OCI-LY7 (cell line): Measurements from ENCODE around the gene ARHGEF25. TPM values are rescaled to one million over a fixed set of nuclear protein-coding genes. Genes with fewer than 3 reads are reported as not detected.

Experiments used
- BruUV-seq: library from RNA; stranded (reverse); fragments of 400-500 nt; replicated peaks from 2 replicates; lab custom pipeline; 2021; lab: Mats Ljungman, UMichigan
- CTCF ChIA-PET: fragments of 300-600 bp; sonication (Branson Sonifier 250); formaldehyde crosslinking; loops from one replicate; lab custom pipeline; 2022; ENCODE audit warnings: antibody characterized with exemption; ENCODE audit not compliant: unreplicated experiment; lab: Charles Lee
- POLR2A ChIA-PET: fragments of 300-600 bp; sonication (Branson Sonifier 250); formaldehyde crosslinking; loops from one replicate; lab custom pipeline; 2022; ENCODE audit warnings: antibody characterized with exemption; lab: Charles Lee
- DNase-seq: peaks from one replicate; pipeline ENCODE4 v3.0.0-alpha.2; 2015; ENCODE audit warnings: low spot score
- H2AFZ ChIP-seq: fragments of 200-600 bp; sonication (generic), shearing (Covaris generic); 2 replicates; pipeline ENCODE4 v1.6.1; 2014; ENCODE audit warnings: mild to moderate bottlenecking, antibody characterized with exemption, low read length, moderate library complexity
- H3K27ac ChIP-seq: fragments of 200-600 bp; sonication (generic); 2 replicates; pipeline ENCODE4 v1.5.1; 2014; ENCODE audit warnings: mixed run types, low read depth, mild to moderate bottlenecking, moderate library complexity, low read length, inconsistent platforms; ENCODE audit not compliant: poor library complexity, severe bottlenecking
- H3K36me3 ChIP-seq: fragments of 200-600 bp; sonication (generic); 2 replicates; pipeline ENCODE4 v1.6.1; 2014; ENCODE audit warnings: mild to moderate bottlenecking, antibody characterized with exemption, low read length, moderate library complexity, mixed read lengths; ENCODE audit not compliant: insufficient read depth
- H3K4me1 ChIP-seq: fragments of 200-600 bp; sonication (generic); 2 replicates; pipeline ENCODE4 v1.5.1; 2014; ENCODE audit warnings: mild to moderate bottlenecking, low read length; ENCODE audit not compliant: insufficient read depth, poor library complexity, severe bottlenecking
- H3K4me2 ChIP-seq: fragments of 200-600 bp; sonication (generic); 2 replicates; pipeline ENCODE4 v1.6.1; 2014; ENCODE audit warnings: mild to moderate bottlenecking, low read length
- H3K4me3 ChIP-seq: fragments of 200-600 bp; sonication (generic); 2 replicates; pipeline ENCODE4 v1.5.1; 2014; ENCODE audit warnings: mild to moderate bottlenecking, low read depth, low read length; ENCODE audit not compliant: poor library complexity, severe bottlenecking
- H3K79me2 ChIP-seq: fragments of 200-600 bp; sonication (generic); 2 replicates; pipeline ENCODE4 v1.6.1; 2016; ENCODE audit warnings: low read depth, mild to moderate bottlenecking, low read length, moderate library complexity, mixed read lengths; ENCODE audit not compliant: insufficient read depth
- H3K9me2 ChIP-seq: fragments of 200-600 bp; sonication (generic); 2 replicates; pipeline ENCODE4 v1.6.1; 2016; ENCODE audit warnings: mild to moderate bottlenecking, low read length, mixed read lengths; ENCODE audit not compliant: insufficient read depth
- H3K9me3 ChIP-seq: fragments of 200-600 bp; sonication (generic); 2 replicates; pipeline ENCODE4 v1.6.1; 2014; ENCODE audit warnings: mild to moderate bottlenecking, mixed run types, low read length, mixed read lengths
- H4K20me1 ChIP-seq: fragments of 200-600 bp; sonication (generic); 2 replicates; pipeline ENCODE4 v1.6.1; 2014; ENCODE audit warnings: mild to moderate bottlenecking, antibody characterized with exemption, low read length, moderate library complexity, mixed read lengths; ENCODE audit not compliant: insufficient read depth
- EZH2phosphoT487 ChIP-seq: fragments of 200-600 bp; sonication (generic); IDR thresholded peaks from 2 replicates; pipeline ENCODE4 v1.6.1; 2018; ENCODE audit warnings: low read depth, borderline replicate concordance, mild to moderate bottlenecking, mixed run types, antibody characterized with exemption, low read length, moderate library complexity, mixed read lengths
- intact Hi-C: fragments of 100-400 bp; cut with micrococcal nuclease; formaldehyde crosslinking; loops from one replicate; pipeline ENCODE4 v1.10.0; 2022; ENCODE audit not compliant: unreplicated experiment
- total RNA-seq, 2 experiments: library from RNA; depleted of rRNA in 1 of 2; stranded (reverse); fragments of >200 nt in 1 of 2; shearing (Covaris generic) in 1 of 2; gene quantifications; 2 replicates each; pipeline ENCODE4 v1.2.3, GENCODE V29; 2014 to 2022
- TF ChIP-seq, protein P1 (sequence below): fragments of 200-600 bp; sonication (generic); conservative IDR thresholded peaks from 2 replicates; pipeline ENCODE4 v1.5.1; 2014; ENCODE audit warnings: mild to moderate bottlenecking, antibody characterized with exemption, low read length, moderate library complexity, mixed read lengths

ARHGEF25 gene
- total RNA-seq, 2 experiments from 2014 or later, result not detected

DNA sequence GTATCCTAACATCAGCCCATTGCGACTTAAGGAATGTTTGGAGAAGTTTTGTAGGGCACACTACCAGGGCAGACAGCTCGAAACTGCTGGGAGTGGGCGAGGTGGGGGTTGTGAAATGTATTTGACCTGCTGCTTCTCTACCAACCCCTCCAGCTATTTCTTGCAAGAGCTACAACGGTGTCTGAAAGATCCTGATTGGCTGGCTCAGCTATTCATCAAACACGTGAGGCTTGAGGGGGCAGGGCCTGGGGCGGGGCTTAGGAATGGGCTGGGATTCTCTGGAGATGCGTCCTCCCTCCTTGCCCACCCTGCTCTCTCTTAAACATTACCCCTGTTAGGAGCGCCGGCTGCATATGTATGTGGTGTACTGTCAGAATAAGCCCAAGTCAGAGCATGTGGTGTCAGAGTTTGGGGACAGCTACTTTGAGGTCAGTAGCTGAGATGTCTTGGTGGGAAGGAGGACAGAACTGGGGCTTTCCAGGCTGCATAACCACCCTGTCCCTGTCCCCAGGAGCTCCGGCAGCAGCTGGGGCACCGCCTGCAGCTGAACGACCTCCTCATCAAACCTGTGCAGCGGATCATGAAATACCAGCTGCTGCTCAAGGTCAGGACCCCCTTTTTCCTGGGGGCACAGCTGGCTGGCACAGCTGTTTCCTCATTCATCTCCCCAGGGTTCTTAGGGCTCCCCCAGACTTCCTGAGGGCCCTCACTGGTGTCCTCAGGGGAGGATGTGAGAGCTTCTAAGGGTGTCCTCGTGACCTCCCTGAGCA lies 3.1 kb downstream of the ARHGEF25 start:
- ChIA-PET POLR2A (interaction anchor here (1.2 to 1.6 kb wide), 4 partner anchors 23 to 47 kb away, joined by 3 to 5 read pairs (median 4); partner anchors contain the start of gene PIP4K2C), CTCF (interaction anchor here (1.1 to 1.5 kb wide), 2 partner anchors 16 to 30 kb away, joined by 3 to 6 read pairs; no protein-coding TSS in a partner anchor)
- Histone ChIP-seq H3K9me2 (no peaks in the 10 kb centered on the region), H3K79me2 (no peaks in the 10 kb centered on the region), H3K4me1 (peaks cover 15% of the 10 kb centered on the region), H2AFZ (no peak overlapping the region), H4K20me1 (no peaks in the 10 kb centered on the region), H3K4me3 (peak overlapping the region; percentile 1), H3K4me2 (peak overlapping the region; percentile 61), H3K36me3 (no peaks in the 10 kb centered on the region), H3K27ac (no peak overlapping the region), H3K9me3 (no peaks in the 10 kb centered on the region)
- peak; percentile 70 for DNase-seq
- intact Hi-C loops, result loop anchor here (2.0 kb wide), 1 partner anchor 32 kb away; no protein-coding TSS in a partner anchor
- TF ChIP-seq EZH2phosphoT487, result no peak
- TF ChIP-seq, protein P1, sequence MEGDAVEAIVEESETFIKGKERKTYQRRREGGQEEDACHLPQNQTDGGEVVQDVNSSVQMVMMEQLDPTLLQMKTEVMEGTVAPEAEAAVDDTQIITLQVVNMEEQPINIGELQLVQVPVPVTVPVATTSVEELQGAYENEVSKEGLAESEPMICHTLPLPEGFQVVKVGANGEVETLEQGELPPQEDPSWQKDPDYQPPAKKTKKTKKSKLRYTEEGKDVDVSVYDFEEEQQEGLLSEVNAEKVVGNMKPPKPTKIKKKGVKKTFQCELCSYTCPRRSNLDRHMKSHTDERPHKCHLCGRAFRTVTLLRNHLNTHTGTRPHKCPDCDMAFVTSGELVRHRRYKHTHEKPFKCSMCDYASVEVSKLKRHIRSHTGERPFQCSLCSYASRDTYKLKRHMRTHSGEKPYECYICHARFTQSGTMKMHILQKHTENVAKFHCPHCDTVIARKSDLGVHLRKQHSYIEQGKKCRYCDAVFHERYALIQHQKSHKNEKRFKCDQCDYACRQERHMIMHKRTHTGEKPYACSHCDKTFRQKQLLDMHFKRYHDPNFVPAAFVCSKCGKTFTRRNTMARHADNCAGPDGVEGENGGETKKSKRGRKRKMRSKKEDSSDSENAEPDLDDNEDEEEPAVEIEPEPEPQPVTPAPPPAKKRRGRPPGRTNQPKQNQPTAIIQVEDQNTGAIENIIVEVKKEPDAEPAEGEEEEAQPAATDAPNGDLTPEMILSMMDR, result no peak
- BruUV-seq, result no TSS peak

DNA sequence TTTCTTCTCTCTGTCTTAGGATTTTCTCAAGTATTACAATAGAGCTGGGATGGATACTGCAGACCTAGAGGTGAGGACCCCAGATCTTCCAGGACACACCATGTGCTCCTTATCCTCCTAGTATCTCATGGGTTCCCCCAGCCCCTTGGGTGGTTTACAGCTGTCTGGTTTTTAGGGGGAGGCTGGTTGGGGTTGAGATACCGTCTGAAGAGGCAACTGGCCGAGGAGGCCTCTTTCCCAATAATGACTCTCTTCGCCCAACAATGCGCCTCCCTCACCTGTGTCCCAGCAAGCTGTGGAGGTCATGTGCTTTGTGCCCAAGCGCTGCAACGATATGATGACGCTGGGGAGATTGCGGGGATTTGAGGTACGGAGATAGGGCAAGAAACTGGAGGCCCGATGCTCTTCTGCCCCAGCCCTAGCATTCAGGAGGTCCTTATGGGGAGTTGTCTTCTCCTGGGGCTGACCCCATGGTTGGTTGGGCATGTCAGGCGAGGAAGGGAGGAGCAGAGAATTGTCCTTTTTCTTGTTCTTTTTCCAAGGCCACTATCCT lies 3.8 kb downstream of the ARHGEF25 start:
- ChIA-PET CTCF (interaction anchor here (1.1 to 1.5 kb wide), 2 partner anchors 15 to 31 kb away, joined by 3 to 6 read pairs; no protein-coding TSS in a partner anchor), POLR2A (interaction anchor here (1.2 to 1.5 kb wide), 3 partner anchors 24 to 34 kb away, joined by 3 to 4 read pairs (median 3); partner anchors contain the start of gene PIP4K2C)
- H3K79me2 ChIP-seq, result no peaks in the 10 kb centered on the region
- no peaks in the 10 kb centered on the region for H3K9me2 ChIP-seq
- peaks cover 15% of the 10 kb centered on the region for H3K4me1 ChIP-seq
- H2AFZ ChIP-seq, result no peak overlapping the region
- H3K4me2 ChIP-seq, result peak overlapping the region; percentile 61
- no peak overlapping the region for H3K4me3 ChIP-seq
- DNase-seq, result no peak
- intact Hi-C loops, result loop anchor here (2.0 kb wide), 1 partner anchor 32 kb away; no protein-coding TSS in a partner anchor
- H4K20me1 ChIP-seq, result no peaks in the 10 kb centered on the region
- H3K36me3 ChIP-seq, result no peaks in the 10 kb centered on the region
- no peaks in the 10 kb centered on the region for H3K9me3 ChIP-seq
- no TSS peak for BruUV-seq
- no peak overlapping the region for H3K27ac ChIP-seq
- TF ChIP-seq, protein P1, result no peak
- no peak for TF ChIP-seq EZH2phosphoT487
